Measurements from ENCODE around the gene CIAO2A.

DNA sequence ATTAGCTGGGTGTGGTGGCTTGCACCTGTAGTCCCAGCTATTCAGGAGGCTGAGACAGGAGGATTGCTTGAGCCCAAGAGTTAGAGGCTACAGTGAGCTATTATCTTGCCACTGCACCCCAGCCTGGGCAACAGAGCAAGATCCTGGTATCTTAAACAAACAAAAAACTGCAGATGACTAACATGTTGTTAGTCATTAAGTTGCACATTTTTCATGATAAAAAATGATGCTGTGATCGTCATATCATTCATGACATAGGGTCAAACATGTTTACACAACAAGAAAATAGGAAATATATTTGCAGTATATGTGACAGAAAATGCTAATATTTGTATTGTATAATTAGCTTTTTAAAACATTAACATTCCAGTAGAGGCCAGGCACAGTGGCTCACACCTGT, 27.2 kb downstream of the CIAO2A start:
- TF ChIP-seq, protein P1, sequence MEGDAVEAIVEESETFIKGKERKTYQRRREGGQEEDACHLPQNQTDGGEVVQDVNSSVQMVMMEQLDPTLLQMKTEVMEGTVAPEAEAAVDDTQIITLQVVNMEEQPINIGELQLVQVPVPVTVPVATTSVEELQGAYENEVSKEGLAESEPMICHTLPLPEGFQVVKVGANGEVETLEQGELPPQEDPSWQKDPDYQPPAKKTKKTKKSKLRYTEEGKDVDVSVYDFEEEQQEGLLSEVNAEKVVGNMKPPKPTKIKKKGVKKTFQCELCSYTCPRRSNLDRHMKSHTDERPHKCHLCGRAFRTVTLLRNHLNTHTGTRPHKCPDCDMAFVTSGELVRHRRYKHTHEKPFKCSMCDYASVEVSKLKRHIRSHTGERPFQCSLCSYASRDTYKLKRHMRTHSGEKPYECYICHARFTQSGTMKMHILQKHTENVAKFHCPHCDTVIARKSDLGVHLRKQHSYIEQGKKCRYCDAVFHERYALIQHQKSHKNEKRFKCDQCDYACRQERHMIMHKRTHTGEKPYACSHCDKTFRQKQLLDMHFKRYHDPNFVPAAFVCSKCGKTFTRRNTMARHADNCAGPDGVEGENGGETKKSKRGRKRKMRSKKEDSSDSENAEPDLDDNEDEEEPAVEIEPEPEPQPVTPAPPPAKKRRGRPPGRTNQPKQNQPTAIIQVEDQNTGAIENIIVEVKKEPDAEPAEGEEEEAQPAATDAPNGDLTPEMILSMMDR (IDR thresholded peaks at IDR 0.05; ENCODE audit: low read length) = no peak
- TF ChIP-seq EZH2phosphoT487 (IDR thresholded peaks at IDR 0.05; ENCODE audit: low read length) = no peak

Data from MM.1S (cell line).